Measurements from ENCODE around the gene TUBB4A.

DNA sequence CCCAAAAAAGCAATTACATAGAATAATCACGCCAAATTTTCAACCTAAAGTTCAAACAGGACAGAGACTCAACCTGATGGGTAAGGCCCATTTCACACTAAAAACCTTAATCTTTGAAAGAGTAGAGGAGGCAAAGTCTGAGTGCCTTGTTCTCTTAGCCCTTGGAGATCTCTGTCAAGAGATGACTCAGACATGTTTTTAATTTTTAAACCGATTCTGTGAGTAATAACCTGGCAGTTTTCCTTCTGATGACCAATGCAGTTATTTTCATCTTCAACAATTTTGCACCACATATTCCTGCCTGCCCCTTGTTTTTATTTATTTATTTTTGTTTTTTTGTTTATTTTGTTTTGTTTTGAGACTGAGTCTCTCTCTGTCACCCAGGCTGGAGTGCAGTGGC, 17.2 kb upstream of the TUBB4A start:
- TF ChIP-seq, protein P1, sequence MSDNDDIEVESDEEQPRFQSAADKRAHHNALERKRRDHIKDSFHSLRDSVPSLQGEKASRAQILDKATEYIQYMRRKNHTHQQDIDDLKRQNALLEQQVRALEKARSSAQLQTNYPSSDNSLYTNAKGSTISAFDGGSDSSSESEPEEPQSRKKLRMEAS (IDR thresholded peaks at IDR 0.05) = no peak
- TF ChIP-seq TAF1 (IDR thresholded peaks at IDR 0.05; ENCODE audit: low read depth) (no peak), TCF12 (IDR thresholded peaks at IDR 0.05; ENCODE audit: low read depth) (no peak), EP300 (IDR thresholded peaks at IDR 0.05; ENCODE audit: borderline replicate concordance) (no peak), EGR1 (IDR thresholded peaks at IDR 0.05) (no peak), FOXM1 (IDR thresholded peaks at IDR 0.05; ENCODE audit: borderline replicate concordance, low read depth) (no peak), CEBPB (IDR thresholded peaks at IDR 0.05) (no peak)
- TF ChIP-seq, protein P2, sequence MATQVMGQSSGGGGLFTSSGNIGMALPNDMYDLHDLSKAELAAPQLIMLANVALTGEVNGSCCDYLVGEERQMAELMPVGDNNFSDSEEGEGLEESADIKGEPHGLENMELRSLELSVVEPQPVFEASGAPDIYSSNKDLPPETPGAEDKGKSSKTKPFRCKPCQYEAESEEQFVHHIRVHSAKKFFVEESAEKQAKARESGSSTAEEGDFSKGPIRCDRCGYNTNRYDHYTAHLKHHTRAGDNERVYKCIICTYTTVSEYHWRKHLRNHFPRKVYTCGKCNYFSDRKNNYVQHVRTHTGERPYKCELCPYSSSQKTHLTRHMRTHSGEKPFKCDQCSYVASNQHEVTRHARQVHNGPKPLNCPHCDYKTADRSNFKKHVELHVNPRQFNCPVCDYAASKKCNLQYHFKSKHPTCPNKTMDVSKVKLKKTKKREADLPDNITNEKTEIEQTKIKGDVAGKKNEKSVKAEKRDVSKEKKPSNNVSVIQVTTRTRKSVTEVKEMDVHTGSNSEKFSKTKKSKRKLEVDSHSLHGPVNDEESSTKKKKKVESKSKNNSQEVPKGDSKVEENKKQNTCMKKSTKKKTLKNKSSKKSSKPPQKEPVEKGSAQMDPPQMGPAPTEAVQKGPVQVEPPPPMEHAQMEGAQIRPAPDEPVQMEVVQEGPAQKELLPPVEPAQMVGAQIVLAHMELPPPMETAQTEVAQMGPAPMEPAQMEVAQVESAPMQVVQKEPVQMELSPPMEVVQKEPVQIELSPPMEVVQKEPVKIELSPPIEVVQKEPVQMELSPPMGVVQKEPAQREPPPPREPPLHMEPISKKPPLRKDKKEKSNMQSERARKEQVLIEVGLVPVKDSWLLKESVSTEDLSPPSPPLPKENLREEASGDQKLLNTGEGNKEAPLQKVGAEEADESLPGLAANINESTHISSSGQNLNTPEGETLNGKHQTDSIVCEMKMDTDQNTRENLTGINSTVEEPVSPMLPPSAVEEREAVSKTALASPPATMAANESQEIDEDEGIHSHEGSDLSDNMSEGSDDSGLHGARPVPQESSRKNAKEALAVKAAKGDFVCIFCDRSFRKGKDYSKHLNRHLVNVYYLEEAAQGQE (IDR thresholded peaks at IDR 0.05; ENCODE audit: low read depth) = no peak
